Neural cell (in vitro differentiated cells): ENCODE results near the gene TRIM5.

ENCODE experiments used
- EZH2 ChIP-seq: fragments of 200-600, 300-800 bp; shearing (Covaris generic), sonication (generic); IDR thresholded peaks from 2 replicates; pipeline ENCODE4 v1.6.1; 2014; ENCODE audit warnings: antibody characterized with exemption, low read length, borderline replicate concordance, mild to moderate bottlenecking; ENCODE audit not compliant: insufficient read depth, poor library complexity, severe bottlenecking
- TF ChIP-seq, protein P1 (sequence below): fragments of 450-650 bp; IDR thresholded peaks from 2 replicates; pipeline ENCODE4 v1.5.1; 2014; ENCODE audit warnings: antibody characterized with exemption, mild to moderate bottlenecking, moderate library complexity; ENCODE audit not compliant: poor library complexity, severe bottlenecking
- TF ChIP-seq, protein P2 (sequence below): IDR thresholded peaks from 2 replicates; pipeline ENCODE4 v1.6.1; 2012; ENCODE audit warnings: borderline replicate concordance

DNA sequence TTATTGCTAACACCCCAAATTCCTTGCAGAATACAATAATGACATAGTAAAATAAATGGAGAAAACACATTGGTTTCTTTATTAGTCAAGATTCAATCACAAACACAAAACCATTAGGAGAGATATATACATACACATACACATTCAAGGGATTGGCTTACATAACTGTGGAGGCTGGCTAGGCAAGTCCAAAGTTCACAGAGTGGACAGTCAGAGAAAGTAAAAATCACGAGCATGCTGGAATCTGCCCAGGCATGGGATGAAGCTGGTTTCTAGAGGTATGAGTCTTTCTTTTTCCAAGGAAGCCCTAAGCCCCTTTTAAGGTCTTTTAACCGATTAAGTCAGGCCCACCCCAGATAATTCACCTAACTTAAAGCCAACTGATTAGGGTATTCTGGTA, 37.7 kb upstream of the TRIM5 start:
- TF ChIP-seq, protein P1, sequence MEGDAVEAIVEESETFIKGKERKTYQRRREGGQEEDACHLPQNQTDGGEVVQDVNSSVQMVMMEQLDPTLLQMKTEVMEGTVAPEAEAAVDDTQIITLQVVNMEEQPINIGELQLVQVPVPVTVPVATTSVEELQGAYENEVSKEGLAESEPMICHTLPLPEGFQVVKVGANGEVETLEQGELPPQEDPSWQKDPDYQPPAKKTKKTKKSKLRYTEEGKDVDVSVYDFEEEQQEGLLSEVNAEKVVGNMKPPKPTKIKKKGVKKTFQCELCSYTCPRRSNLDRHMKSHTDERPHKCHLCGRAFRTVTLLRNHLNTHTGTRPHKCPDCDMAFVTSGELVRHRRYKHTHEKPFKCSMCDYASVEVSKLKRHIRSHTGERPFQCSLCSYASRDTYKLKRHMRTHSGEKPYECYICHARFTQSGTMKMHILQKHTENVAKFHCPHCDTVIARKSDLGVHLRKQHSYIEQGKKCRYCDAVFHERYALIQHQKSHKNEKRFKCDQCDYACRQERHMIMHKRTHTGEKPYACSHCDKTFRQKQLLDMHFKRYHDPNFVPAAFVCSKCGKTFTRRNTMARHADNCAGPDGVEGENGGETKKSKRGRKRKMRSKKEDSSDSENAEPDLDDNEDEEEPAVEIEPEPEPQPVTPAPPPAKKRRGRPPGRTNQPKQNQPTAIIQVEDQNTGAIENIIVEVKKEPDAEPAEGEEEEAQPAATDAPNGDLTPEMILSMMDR = no peak
- TF ChIP-seq EZH2 = no peak
- TF ChIP-seq, protein P2, sequence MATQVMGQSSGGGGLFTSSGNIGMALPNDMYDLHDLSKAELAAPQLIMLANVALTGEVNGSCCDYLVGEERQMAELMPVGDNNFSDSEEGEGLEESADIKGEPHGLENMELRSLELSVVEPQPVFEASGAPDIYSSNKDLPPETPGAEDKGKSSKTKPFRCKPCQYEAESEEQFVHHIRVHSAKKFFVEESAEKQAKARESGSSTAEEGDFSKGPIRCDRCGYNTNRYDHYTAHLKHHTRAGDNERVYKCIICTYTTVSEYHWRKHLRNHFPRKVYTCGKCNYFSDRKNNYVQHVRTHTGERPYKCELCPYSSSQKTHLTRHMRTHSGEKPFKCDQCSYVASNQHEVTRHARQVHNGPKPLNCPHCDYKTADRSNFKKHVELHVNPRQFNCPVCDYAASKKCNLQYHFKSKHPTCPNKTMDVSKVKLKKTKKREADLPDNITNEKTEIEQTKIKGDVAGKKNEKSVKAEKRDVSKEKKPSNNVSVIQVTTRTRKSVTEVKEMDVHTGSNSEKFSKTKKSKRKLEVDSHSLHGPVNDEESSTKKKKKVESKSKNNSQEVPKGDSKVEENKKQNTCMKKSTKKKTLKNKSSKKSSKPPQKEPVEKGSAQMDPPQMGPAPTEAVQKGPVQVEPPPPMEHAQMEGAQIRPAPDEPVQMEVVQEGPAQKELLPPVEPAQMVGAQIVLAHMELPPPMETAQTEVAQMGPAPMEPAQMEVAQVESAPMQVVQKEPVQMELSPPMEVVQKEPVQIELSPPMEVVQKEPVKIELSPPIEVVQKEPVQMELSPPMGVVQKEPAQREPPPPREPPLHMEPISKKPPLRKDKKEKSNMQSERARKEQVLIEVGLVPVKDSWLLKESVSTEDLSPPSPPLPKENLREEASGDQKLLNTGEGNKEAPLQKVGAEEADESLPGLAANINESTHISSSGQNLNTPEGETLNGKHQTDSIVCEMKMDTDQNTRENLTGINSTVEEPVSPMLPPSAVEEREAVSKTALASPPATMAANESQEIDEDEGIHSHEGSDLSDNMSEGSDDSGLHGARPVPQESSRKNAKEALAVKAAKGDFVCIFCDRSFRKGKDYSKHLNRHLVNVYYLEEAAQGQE = no peak
